Testis (tissue), 3 donors: ENCODE results near the gene IRF2. TPM values are rescaled to one million over a fixed set of nuclear protein-coding genes. Genes with fewer than 3 reads are reported as not detected.

Experiments used
- DNase-seq: peaks from one replicate; pipeline ENCODE4 v3.0.0-alpha.2; 2019
- H3K27ac ChIP-seq, 2 donors: fragments of 200-600 bp; sonication (generic); one replicate each; pipeline ENCODE4 v1.5.1; 2019
- H3K27me3 ChIP-seq: fragments of 200-600 bp; sonication (generic); one replicate; pipeline ENCODE4 v1.5.1; 2019
- H3K36me3 ChIP-seq: fragments of 200-600 bp; sonication (generic); one replicate; pipeline ENCODE4 v1.5.1; 2017; ENCODE audit warnings: low read depth; ENCODE audit errors: missing control alignments
- H3K4me1 ChIP-seq: fragments of 200-600 bp; sonication (generic); one replicate; pipeline ENCODE4 v1.5.1; 2019
- H3K4me3 ChIP-seq, 2 donors: fragments of 200-600 bp; sonication (generic); one replicate each; pipeline ENCODE4 v1.5.1; 2017 to 2019
- H3K9me3 ChIP-seq: fragments of 200-600 bp; sonication (generic); one replicate; pipeline ENCODE4 v1.5.1; 2017
- CTCF ChIP-seq, 3 experiments: fragments of 450-650 bp in 2 of 3; fragments of 200-600 bp in 1 of 3; sonication (generic) in 1 of 3; IDR thresholded peaks; one replicate each; pipeline ENCODE4 v1.5.1; 2016 to 2019; ENCODE audit warnings: antibody characterized with exemption in 3 of 3, mild to moderate bottlenecking in 2 of 3, moderate library complexity in 1 of 3
- POLR2A ChIP-seq: fragments of 450-650 bp; IDR thresholded peaks from one replicate; pipeline ENCODE4 v1.6.1; 2017; ENCODE audit warnings: antibody characterized with exemption, mild to moderate bottlenecking, moderate library complexity
- WGBS, 2 donors: methylation state at CpG; one replicate each; pipeline ENCODE4 v1.1.5; 2018; 5-methylcytosine and 5-hydroxymethylcytosine counted together
- intact Hi-C: fragments of 100-400 bp; cut with DNase I; formaldehyde crosslinking; loops from one replicate; pipeline ENCODE4 v1.15.1; 2023; ENCODE audit warnings: low total_unique reads
- polyA plus RNA-seq: library from polyadenylated mRNA; stranded (reverse); fragments of 350-450 nt; fragmentation: Illumina TruSeq; extraction: RNeasy Lipid Tissue Mini Kit (QIAGEN cat#74804); gene quantifications from one replicate; pipeline ENCODE4 v1.2.3, GENCODE V29; 2014; ENCODE audit warnings: low read depth, low replicate concordance; ENCODE audit not compliant: insufficient read depth
- total RNA-seq, 2 donors: library from RNA; depleted of rRNA; stranded (reverse); fragments of >200 nt; gene quantifications; one replicate each; pipeline ENCODE4 v1.2.3, GENCODE V29; 2016

The IRF2 gene
- total and polyA plus RNA-seq, 3 donors from 2014 or later: 13.0 to 22.3 (median 16.1) TPM

GRCh38 chr4:184446132-184446658 is 28.2 kb downstream of the IRF2 start:
- Histone ChIP-seq H3K9me3 (no peaks in the 10 kb centered on the region), H3K27ac (no peak overlapping the region), H3K27me3 (no peaks in the 10 kb centered on the region), H3K36me3 (no peaks in the 10 kb centered on the region), H3K4me1 (peaks cover 42% of the 10 kb centered on the region), H3K4me3 (no peak overlapping the region)
- 85 to 89% methylated on average over 3 of the region's 3 CpGs for WGBS, 2 donors
- no peak for DNase-seq
- TF ChIP-seq CTCF (IDR thresholded peaks at IDR 0.05) (no peak), POLR2A (no peak)
- intact Hi-C loops: no loop called here

GRCh38 chr4:184444953-184445309 is 29.4 kb downstream of the IRF2 start:
- intact Hi-C loops: no loop called here
- Histone ChIP-seq H3K4me3 (no peak overlapping the region), H3K36me3 (no peaks in the 10 kb centered on the region), H3K27me3 (no peaks in the 10 kb centered on the region), H3K4me1 (peaks cover 47% of the 10 kb centered on the region), H3K9me3 (no peaks in the 10 kb centered on the region), H3K27ac (no peak overlapping the region)
- TF ChIP-seq CTCF (IDR thresholded peaks at IDR 0.05) (no peak), POLR2A (no peak)
- peak; percentile 53 for DNase-seq
- 46 to 63% methylated on average over 11 of the region's 11 CpGs for WGBS, 2 donors

GRCh38 chr4:184444215-184444952 is 30.0 kb downstream of the IRF2 start:
- H3K27ac ChIP-seq: no peak overlapping the region
- peaks cover 43% of the 10 kb centered on the region for H3K4me1 ChIP-seq
- no peak overlapping the region for H3K4me3 ChIP-seq
- TF ChIP-seq POLR2A (no peak), CTCF (IDR thresholded peaks at IDR 0.05) (no peak)
- WGBS, 2 donors: 83 to 93% methylated on average over 5 of the region's 5 CpGs
- H3K9me3 ChIP-seq: no peaks in the 10 kb centered on the region
- no peaks in the 10 kb centered on the region for H3K27me3 ChIP-seq
- intact Hi-C loops: no loop called here
- H3K36me3 ChIP-seq: no peaks in the 10 kb centered on the region
- no peak for DNase-seq

DNA sequence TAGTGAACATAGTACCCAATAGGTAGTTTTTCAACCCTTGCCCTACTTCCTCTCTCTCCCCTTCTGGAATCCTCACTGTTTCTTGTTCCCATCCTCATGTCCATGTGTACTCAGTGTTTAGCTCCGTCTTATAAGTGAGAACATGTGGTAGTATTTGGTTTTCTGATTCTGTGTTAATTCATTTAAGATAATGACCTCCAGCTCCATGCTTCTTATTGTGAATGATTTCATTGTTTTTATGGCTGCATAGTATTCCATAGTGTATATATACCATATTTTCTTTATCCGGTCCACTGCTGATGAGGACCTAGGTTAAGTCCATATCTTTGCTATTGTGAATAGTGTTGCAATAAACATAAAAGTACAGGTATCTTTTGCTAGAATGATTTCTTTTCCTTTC is 31.0 kb downstream of the IRF2 start:
- no peaks in the 10 kb centered on the region for H3K9me3 ChIP-seq
- H3K27ac ChIP-seq: no peak overlapping the region
- no peak overlapping the region for H3K4me3 ChIP-seq
- H3K36me3 ChIP-seq: no peaks in the 10 kb centered on the region
- no peak for DNase-seq
- intact Hi-C loops: no loop called here
- peaks cover 38% of the 10 kb centered on the region for H3K4me1 ChIP-seq
- no peaks in the 10 kb centered on the region for H3K27me3 ChIP-seq
- TF ChIP-seq CTCF (IDR thresholded peaks at IDR 0.05) (no peak), POLR2A (no peak)
- 93 to 100% methylated on average over 2 of the region's 2 CpGs for WGBS, 2 donors

- WGBS, 2 donors: 66 to 70% methylated on average over 3 of the region's 3 CpGs
- Histone ChIP-seq H3K27ac (no peak overlapping the region), H3K4me3 (no peak overlapping the region), H3K9me3 (no peaks in the 10 kb centered on the region), H3K36me3 (no peaks in the 10 kb centered on the region), H3K4me1 (peaks cover 28% of the 10 kb centered on the region), H3K27me3 (no peaks in the 10 kb centered on the region)
- intact Hi-C loops: no loop called here
- DNase-seq: no peak
- TF ChIP-seq CTCF (IDR thresholded peaks at IDR 0.05): no peak
- TF ChIP-seq POLR2A: no peak
Observed at GRCh38 chr4:184442314-184442635, 32.1 kb downstream of the IRF2 start.
